HG02870 (cell line): ENCODE data around the gene NCBP2.

Experiments used
- ATAC-seq: cut with Tn5 transposase; IDR thresholded peaks from one replicate; pipeline ENCODE4 v1.9.1; 2021; ENCODE audit warnings: mild to moderate bottlenecking, moderate library complexity; ENCODE audit not compliant: unreplicated experiment

Gene NCBP2

GRCh38 chr3:196942226-196942914 lies at the start of gene NCBP2:
NCBP2 (minus strand) TSS chr3:196942528; CDS start chr3:196942503, 25 bp downstream.
- peak; percentile 88 for ATAC-seq

- ATAC-seq, result no peak
Measured at GRCh38 chr3:196991581-196992460, 49.5 kb upstream of the NCBP2 start.

- no peak for ATAC-seq
Measured at GRCh38 chr3:196990601-196991007, 48.3 kb upstream of the NCBP2 start.

GRCh38 chr3:196989721-196990262 lies 47.5 kb upstream of the NCBP2 start:
- no peak for ATAC-seq

GRCh38 chr3:196988241-196989029 lies 46.1 kb upstream of the NCBP2 start:
- no peak for ATAC-seq

- no peak for ATAC-seq
Measured at GRCh38 chr3:196987022-196987421, 44.7 kb upstream of the NCBP2 start.

GRCh38 chr3:196985954-196986885 lies 43.9 kb upstream of the NCBP2 start:
- no peak for ATAC-seq

GRCh38 chr3:196985298-196985697 lies 43.0 kb upstream of the NCBP2 start:
- no peak for ATAC-seq

GRCh38 chr3:196983186-196983585 lies 40.9 kb upstream of the NCBP2 start:
- ATAC-seq, result no peak

- ATAC-seq, result no peak
Measured at GRCh38 chr3:196981657-196982056, 39.3 kb upstream of the NCBP2 start.

- ATAC-seq, result no peak
Measured at GRCh38 chr3:196979545-196979944, 37.2 kb upstream of the NCBP2 start.

GRCh38 chr3:196976941-196977340 lies 34.6 kb upstream of the NCBP2 start:
- no peak for ATAC-seq

- ATAC-seq, result no peak
Measured at GRCh38 chr3:196975349-196975748, 33.0 kb upstream of the NCBP2 start.

- no peak for ATAC-seq
Measured at GRCh38 chr3:196974661-196975060, 32.3 kb upstream of the NCBP2 start.

GRCh38 chr3:196971094-196971698 lies 28.9 kb upstream of the NCBP2 start:
- ATAC-seq, result no peak

GRCh38 chr3:196970547-196971093 lies 28.3 kb upstream of the NCBP2 start:
- no peak for ATAC-seq

- ATAC-seq, result peak; percentile 38
Measured at GRCh38 chr3:196969660-196970546, 27.6 kb upstream of the NCBP2 start.

- ATAC-seq, result peak; percentile 40
Measured at GRCh38 chr3:196969134-196969659, 26.9 kb upstream of the NCBP2 start.
